HPDE6-E6E7 (cell line): Measurements from ENCODE around the gene MEIOB.
"Not testable (repeated sequence)": the region's sequence is repeated elsewhere in the genome, so short reads cannot be mapped to it uniquely, and the experiment has no call there.

ENCODE experiments used
- DNase-seq: peaks from one replicate; pipeline ENCODE4 v3.0.0; 2011; ENCODE audit warnings: missing footprints; ENCODE audit errors: extremely low spot score

Gene MEIOB

GRCh38 chr16:1876468-1876867 is 4.5 kb upstream of the MEIOB start:
- no peak for DNase-seq

- not testable (repeated sequence) for DNase-seq
These were observed 4.1 kb upstream of the MEIOB start for GRCh38 chr16:1876066-1876465.

- DNase-seq, result no peak
These were observed 2.9 kb upstream of the MEIOB start for GRCh38 chr16:1874854-1875253.

GRCh38 chr16:1870365-1871082 is 1.4 kb downstream of the MEIOB start:
- peak; percentile 43 for DNase-seq

- no peak for DNase-seq
These were observed 5.9 kb downstream of the MEIOB start for GRCh38 chr16:1865902-1866690.

GRCh38 chr16:1863681-1864460 is 8.1 kb downstream of the MEIOB start:
- DNase-seq, result no peak

GRCh38 chr16:1862394-1862793 is 9.6 kb downstream of the MEIOB start:
- DNase-seq, result no peak

GRCh38 chr16:1861730-1862129 is 10.2 kb downstream of the MEIOB start:
- DNase-seq, result no peak

- DNase-seq, result no peak
These were observed 12.3 kb downstream of the MEIOB start for GRCh38 chr16:1859650-1860049.

- DNase-seq, result no peak
These were observed 13.6 kb downstream of the MEIOB start for GRCh38 chr16:1858189-1858865.

GRCh38 chr16:1857433-1858097 is 14.4 kb downstream of the MEIOB start:
- no peak for DNase-seq

GRCh38 chr16:1851793-1852192 is 20.2 kb downstream of the MEIOB start:
- no peak for DNase-seq

- DNase-seq, result no peak
These were observed 21.0 kb downstream of the MEIOB start for GRCh38 chr16:1850981-1851380.

- DNase-seq, result no peak
These were observed 25.5 kb downstream of the MEIOB start for GRCh38 chr16:1846416-1846815.

- DNase-seq, result no peak
These were observed 26.0 kb downstream of the MEIOB start for GRCh38 chr16:1845985-1846384.

- DNase-seq, result no peak
These were observed 32.4 kb downstream of the MEIOB start for GRCh38 chr16:1839554-1839953.

GRCh38 chr16:1834096-1834495 is 37.9 kb downstream of the MEIOB start:
- no peak for DNase-seq

GRCh38 chr16:1832838-1833454 is 39.0 kb downstream of the MEIOB start:
- DNase-seq, result peak; percentile 41

GRCh38 chr16:1831186-1832075 is 40.5 kb downstream of the MEIOB start:
- no peak for DNase-seq

GRCh38 chr16:1830213-1830612 is 41.8 kb downstream of the MEIOB start:
- DNase-seq, result no peak
